HUES48 (cell line): ENCODE measurements around the gene KIAA1191.

ENCODE experiments used
- H3K27ac ChIP-seq: one replicate; pipeline ENCODE4 v1.7.0; 2013; ENCODE audit warnings: low read depth, low read length, inconsistent platforms
- H3K27me3 ChIP-seq: 2 replicates; pipeline ENCODE4 v1.6.1; 2013; ENCODE audit warnings: mild to moderate bottlenecking, low read length; ENCODE audit not compliant: control insufficient read depth, insufficient read depth
- H3K36me3 ChIP-seq: 2 replicates; pipeline ENCODE4 v1.6.1; 2013; ENCODE audit warnings: low read length; ENCODE audit not compliant: control insufficient read depth, insufficient read depth
- H3K4me1 ChIP-seq: 2 replicates; pipeline ENCODE4 v1.6.1; 2013; ENCODE audit warnings: mild to moderate bottlenecking, low read length; ENCODE audit not compliant: control insufficient read depth, insufficient read depth
- H3K4me3 ChIP-seq: 2 replicates; pipeline ENCODE4 v1.5.1; 2013; ENCODE audit warnings: mild to moderate bottlenecking, low read depth, low read length
- H3K9ac ChIP-seq: 2 replicates; pipeline ENCODE4 v1.6.1; 2013; ENCODE audit warnings: mild to moderate bottlenecking, low read depth, low read length, moderate library complexity
- H3K9me3 ChIP-seq: 2 replicates; pipeline ENCODE4 v1.6.1; 2013; ENCODE audit warnings: low read length; ENCODE audit not compliant: control insufficient read depth, insufficient read depth

KIAA1191 gene

GRCh38 chr5:176373100-176373818 lies 11.7 kb upstream of the KIAA1191 start:
- Histone ChIP-seq H3K36me3 (peaks cover 15% of the 10 kb centered on the region; the same call in 1 of the 2 replicates), H3K9ac (no peak overlapping the region), H3K4me1 (no peaks in the 10 kb centered on the region), H3K27me3 (no peaks in the 10 kb centered on the region), H3K4me3 (no peak overlapping the region), H3K27ac (no peak overlapping the region), H3K9me3 (no peaks in the 10 kb centered on the region)

DNA sequence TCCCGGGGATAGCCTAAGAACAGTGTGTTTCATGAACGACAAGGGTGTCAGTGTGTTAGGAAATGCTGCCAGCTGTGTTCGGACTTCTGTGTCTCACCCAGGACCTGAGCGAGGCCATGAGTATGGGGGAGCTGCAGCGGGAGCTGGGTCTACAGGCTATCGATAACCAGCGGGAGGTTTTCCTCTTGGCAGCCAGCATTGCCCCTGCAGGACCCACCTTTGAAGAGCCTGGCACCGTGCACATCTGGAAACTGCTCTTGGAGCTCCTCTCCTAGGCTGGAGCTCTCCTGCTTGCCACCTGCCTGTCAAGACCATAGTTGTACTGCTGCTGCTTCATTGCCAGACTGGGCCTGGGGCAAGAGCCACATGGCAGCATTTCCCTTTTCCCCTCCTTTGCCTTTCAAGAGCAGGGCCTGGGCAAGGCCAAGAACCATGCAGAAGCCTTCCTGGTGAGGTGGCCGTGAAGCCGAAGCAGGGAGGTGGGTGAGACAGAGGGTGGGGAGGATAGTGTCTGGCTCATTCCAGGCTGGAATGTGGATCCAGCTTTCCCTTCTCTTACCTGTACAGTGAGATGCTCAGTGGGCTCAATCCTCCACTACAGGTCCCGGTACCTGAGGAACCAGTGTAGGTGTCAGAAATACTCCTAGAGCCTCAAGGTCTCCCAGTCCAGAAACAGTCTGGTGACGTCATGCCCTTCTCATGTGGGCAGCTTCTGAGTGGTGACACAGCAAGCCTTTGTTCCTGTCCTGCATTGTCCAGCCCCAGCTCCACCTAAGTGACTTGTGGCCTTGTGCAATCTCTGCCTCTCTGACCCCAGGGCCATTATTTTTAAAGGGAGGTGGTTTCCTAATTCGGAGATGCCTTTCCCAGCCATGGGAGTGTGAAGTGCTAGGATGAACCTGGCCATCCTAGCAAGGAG lies 10.3 kb upstream of the KIAA1191 start:
- H3K9me3 ChIP-seq, result no peaks in the 10 kb centered on the region
- peaks cover under 1% of the 10 kb centered on the region; the same call in 1 of the 2 replicates for H3K27me3 ChIP-seq
- H3K4me3 ChIP-seq, result no peak overlapping the region
- no peak overlapping the region for H3K27ac ChIP-seq
- no peaks in the 10 kb centered on the region for H3K4me1 ChIP-seq
- no peak overlapping the region for H3K9ac ChIP-seq
- H3K36me3 ChIP-seq, result peaks cover 15% of the 10 kb centered on the region; the same call in 1 of the 2 replicates

- H3K27ac ChIP-seq, result no peak overlapping the region
- H3K9ac ChIP-seq, result no peak overlapping the region
- peaks cover 17% of the 10 kb centered on the region for H3K27me3 ChIP-seq
- H3K4me3 ChIP-seq, result no peak overlapping the region
- no peaks in the 10 kb centered on the region for H3K4me1 ChIP-seq
- H3K36me3 ChIP-seq, result peaks cover 15% of the 10 kb centered on the region; the same call in 1 of the 2 replicates
- H3K9me3 ChIP-seq, result no peaks in the 10 kb centered on the region
Measured at GRCh38 chr5:176369934-176370711, 8.6 kb upstream of the KIAA1191 start.

- Histone ChIP-seq H3K27ac (no peak overlapping the region), H3K4me3 (no peak overlapping the region), H3K4me1 (no peaks in the 10 kb centered on the region), H3K36me3 (peaks cover 15% of the 10 kb centered on the region; the same call in 1 of the 2 replicates), H3K9me3 (no peaks in the 10 kb centered on the region), H3K27me3 (peaks cover 26% of the 10 kb centered on the region), H3K9ac (no peak overlapping the region)
Measured at GRCh38 chr5:176368726-176369125, 7.2 kb upstream of the KIAA1191 start.

- no peaks in the 10 kb centered on the region for H3K4me1 ChIP-seq
- H3K27ac ChIP-seq, result no peak overlapping the region
- H3K27me3 ChIP-seq, result peaks cover 42% of the 10 kb centered on the region
- H3K36me3 ChIP-seq, result peaks cover 9% of the 10 kb centered on the region; the same call in 1 of the 2 replicates
- no peaks in the 10 kb centered on the region for H3K9me3 ChIP-seq
- peak overlapping the region; percentile 11; the same call in 1 of the 2 replicates for H3K9ac ChIP-seq
- peak overlapping the region; percentile 72 for H3K4me3 ChIP-seq
Measured at GRCh38 chr5:176366232-176366894, 4.8 kb upstream of the KIAA1191 start.

DNA sequence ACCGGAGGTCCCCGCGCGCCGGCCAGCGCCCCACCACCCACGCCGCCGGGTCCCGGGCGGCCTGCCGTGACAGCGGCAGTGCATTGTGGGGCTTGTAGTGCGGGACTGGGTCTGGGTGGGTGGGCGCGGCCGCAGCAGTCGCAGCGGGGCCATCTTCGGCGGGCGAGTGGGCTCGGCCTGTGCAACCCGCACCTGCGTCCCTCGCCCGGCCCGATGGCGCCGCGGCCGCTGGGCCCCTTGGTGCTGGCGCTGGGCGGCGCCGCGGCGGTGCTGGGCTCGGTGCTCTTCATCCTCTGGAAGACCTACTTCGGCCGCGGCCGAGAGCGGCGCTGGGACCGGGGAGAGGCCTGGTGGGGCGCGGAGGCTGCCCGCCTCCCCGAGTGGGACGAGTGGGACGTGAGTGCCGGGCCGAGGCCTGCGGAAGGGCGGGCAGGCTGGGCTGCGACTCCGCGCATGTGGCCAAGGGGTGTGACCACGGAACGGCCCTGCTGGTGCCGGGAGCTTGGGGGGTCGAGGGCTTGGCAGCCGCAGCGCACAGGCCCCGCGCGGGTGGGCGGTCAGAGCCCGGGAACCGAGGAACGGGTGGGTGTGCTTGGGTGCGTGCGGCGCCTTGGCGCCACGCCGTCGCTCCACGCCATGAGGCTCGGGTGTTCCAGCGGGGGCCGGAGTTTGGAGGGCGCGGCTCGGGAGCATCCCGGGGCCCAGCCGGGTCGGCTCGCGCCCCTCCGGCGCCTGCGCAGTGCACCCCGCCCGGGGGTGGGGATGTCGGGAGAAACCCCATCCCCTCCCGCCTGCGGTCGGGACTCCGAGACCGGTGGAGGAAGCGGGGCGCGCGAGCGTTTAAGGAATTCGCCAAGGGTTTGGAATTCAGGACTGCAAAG lies 4.0 kb upstream of the KIAA1191 start, which contains the start of gene ARL10:
Gene ARL10 (plus strand): TSS at position 137 of the 881 bp plus-strand sequence. CDS start 77 bp downstream, at position 214.
- no peak within 1 kb of the TSS for H3K27ac ChIP-seq
- peak within 1 kb of the TSS; percentile 11; the same call in 1 of the 2 replicates for H3K9ac ChIP-seq
- peak within 1 kb of the TSS; percentile 72 for H3K4me3 ChIP-seq
- H3K9me3 ChIP-seq, result no peaks in the 10 kb centered on the region
- peaks cover 7% of the 10 kb centered on the region; the same call in 1 of the 2 replicates for H3K36me3 ChIP-seq
- H3K27me3 ChIP-seq, result peaks cover 42% of the 10 kb centered on the region
- H3K4me1 ChIP-seq, result no peaks in the 10 kb centered on the region

GRCh38 chr5:176364765-176365350 lies 3.3 kb upstream of the KIAA1191 start:
- Histone ChIP-seq H3K27ac (no peak overlapping the region), H3K4me3 (peak overlapping the region; percentile 72), H3K27me3 (peaks cover 42% of the 10 kb centered on the region), H3K4me1 (no peaks in the 10 kb centered on the region), H3K36me3 (peaks cover 3% of the 10 kb centered on the region; the same call in 1 of the 2 replicates), H3K9me3 (no peaks in the 10 kb centered on the region), H3K9ac (no peak overlapping the region)

DNA sequence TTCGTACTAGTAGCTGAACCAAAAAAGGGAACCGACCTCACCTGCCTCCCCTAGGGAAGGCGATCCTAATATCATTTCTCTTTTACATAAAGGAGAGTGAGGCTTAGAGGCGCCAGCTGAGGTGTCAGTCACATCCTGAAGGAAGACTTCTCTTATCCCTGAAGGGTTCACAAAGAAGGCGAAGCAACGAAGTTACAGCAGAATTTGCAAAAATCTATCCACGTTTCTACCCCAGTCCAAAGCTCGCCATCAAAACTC lies 598 bp upstream of the KIAA1191 start:
- H3K9ac ChIP-seq, result peak overlapping the region; percentile 94; the same call in 1 of the 2 replicates

DNA sequence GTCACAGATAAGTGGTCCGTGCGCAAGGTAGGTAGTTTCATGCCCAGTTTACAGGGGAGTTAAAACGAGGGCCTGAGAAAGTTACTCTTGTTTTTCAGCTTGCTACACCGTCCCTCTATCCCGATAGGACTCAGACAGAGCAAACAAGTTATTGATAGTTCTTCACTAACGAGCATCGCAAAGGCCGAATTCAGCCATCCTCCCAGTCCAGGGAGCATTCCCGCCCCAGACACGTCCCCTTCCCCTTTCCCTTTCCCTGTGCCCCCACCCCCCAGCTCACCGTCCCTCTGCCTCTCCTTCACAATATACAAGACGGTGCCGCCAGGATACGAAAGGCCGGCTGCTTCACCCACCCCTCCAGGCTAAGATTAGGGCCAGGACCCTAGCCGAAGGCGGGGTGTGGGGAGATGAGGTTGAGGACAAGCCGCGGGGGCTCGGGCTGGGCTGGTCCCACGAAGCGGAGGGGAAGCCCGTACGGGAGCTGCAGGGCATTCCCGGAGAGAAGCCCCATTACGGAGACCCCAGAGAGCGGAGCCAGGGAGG lies 599 bp downstream of the KIAA1191 start:
- Histone ChIP-seq H3K9me3 (no peaks in the 10 kb centered on the region), H3K9ac (peak overlapping the region; percentile 94), H3K27me3 (peaks cover 32% of the 10 kb centered on the region), H3K4me3 (peak overlapping the region; percentile 98), H3K27ac (peak overlapping the region; percentile 90), H3K36me3 (peaks cover 31% of the 10 kb centered on the region), H3K4me1 (no peaks in the 10 kb centered on the region)

More for the DNA sequence above, 598 bp upstream of the KIAA1191 start:
- peak overlapping the region; percentile 98 for H3K4me3 ChIP-seq
- peaks cover 20% of the 10 kb centered on the region for H3K36me3 ChIP-seq
- no peak overlapping the region for H3K27ac ChIP-seq
- H3K9me3 ChIP-seq, result no peaks in the 10 kb centered on the region
- H3K4me1 ChIP-seq, result no peaks in the 10 kb centered on the region
- H3K27me3 ChIP-seq, result peaks cover 42% of the 10 kb centered on the region
